ENCODE measurements around the gene KCNIP3.

- TF ChIP-seq POLR2AphosphoS5 (IDR thresholded peaks at IDR 0.05; ENCODE audit: borderline replicate concordance, low read depth, low read length) (no peak), EZH2 (IDR thresholded peaks at IDR 0.05) (no peak), FOXP2 (optimal IDR thresholded peaks at IDR 0.05; ENCODE audit: control extremely low read depth, extremely low read length, insufficient read depth) (no peak)
These were observed 60.7 kb downstream of the KCNIP3 start for GRCh38 chr2:95357717-95358280.
